Uterus (tissue), 2 donors: ENCODE data around the gene SMKR1.

Experiments used
- POLR2A ChIP-seq, 2 donors: fragments of 450-650 bp; IDR thresholded peaks; one replicate each; pipeline ENCODE4 v1.6.1; 2016; ENCODE audit warnings: antibody characterized with exemption in 2 of 2, mild to moderate bottlenecking in 1 of 2, moderate library complexity in 1 of 2
- TF ChIP-seq, protein P1 (sequence below), 4 experiments: fragments of 200-600 bp in 2 of 4; fragments of 450-650 bp in 2 of 4; sonication (generic) in 2 of 4; IDR thresholded peaks; one replicate each; pipeline ENCODE4 v1.5.1; 2016 to 2019; ENCODE audit warnings: antibody characterized with exemption in 4 of 4, mild to moderate bottlenecking in 2 of 4, moderate library complexity in 1 of 4

DNA sequence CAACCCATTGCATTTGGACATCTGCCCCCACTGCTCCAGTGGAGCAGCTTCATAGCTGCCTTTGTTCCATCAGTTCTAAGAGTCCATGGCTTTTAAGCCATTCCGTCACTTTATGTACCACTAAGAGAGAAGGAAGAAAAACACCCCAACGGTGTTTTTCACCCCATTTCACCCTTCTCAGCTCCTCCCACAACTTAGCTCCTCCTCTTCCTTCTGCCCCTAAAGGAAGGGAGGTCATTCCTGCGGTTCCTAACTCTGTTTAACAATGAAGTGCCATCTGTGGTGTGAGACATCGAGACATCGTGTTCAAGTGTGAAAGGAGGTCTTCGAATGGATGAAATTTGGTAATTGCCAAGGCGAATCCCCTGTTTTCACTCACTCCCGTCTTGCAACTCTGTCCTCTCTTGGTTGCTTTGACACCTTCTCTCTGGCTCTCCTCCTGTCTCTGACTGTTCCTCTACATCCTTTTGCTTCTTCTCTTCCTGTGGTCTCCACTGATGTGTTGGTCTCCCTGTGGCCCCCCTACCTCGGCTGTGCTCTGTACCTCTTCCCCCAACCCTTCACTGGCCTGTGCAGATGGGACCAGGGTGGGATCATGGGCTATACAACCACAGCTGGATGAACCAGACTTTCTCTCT lies 23.0 kb downstream of the SMKR1 start:
- TF ChIP-seq, protein P1, sequence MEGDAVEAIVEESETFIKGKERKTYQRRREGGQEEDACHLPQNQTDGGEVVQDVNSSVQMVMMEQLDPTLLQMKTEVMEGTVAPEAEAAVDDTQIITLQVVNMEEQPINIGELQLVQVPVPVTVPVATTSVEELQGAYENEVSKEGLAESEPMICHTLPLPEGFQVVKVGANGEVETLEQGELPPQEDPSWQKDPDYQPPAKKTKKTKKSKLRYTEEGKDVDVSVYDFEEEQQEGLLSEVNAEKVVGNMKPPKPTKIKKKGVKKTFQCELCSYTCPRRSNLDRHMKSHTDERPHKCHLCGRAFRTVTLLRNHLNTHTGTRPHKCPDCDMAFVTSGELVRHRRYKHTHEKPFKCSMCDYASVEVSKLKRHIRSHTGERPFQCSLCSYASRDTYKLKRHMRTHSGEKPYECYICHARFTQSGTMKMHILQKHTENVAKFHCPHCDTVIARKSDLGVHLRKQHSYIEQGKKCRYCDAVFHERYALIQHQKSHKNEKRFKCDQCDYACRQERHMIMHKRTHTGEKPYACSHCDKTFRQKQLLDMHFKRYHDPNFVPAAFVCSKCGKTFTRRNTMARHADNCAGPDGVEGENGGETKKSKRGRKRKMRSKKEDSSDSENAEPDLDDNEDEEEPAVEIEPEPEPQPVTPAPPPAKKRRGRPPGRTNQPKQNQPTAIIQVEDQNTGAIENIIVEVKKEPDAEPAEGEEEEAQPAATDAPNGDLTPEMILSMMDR (IDR thresholded peaks at IDR 0.05), result no peak
- no peak for TF ChIP-seq POLR2A (IDR thresholded peaks at IDR 0.05)
